T-helper 1 cell treated with Interleukin-12 subunit alpha and Interleukin-12 subunit beta and Interleukin-4 antibody, amounts not matched to agents 30 μg/mL and 1 μg/mL, for 36 hours (primary cell): ENCODE data around the gene PPM1A.

Source experiments
- H3K27ac Mint-ChIP-seq: one replicate; pipeline ENCODE4 v1.8.0; 2021; ENCODE audit warnings: mild to moderate bottlenecking, mixed read lengths
- H3K27me3 Mint-ChIP-seq: one replicate; pipeline ENCODE4 v1.8.0; 2021; ENCODE audit warnings: low read depth, mixed read lengths
- H3K36me3 Mint-ChIP-seq: one replicate; pipeline ENCODE4 v1.8.0; 2021; ENCODE audit warnings: low read depth, mixed read lengths
- H3K4me1 Mint-ChIP-seq: one replicate; pipeline ENCODE4 v1.8.0; 2021; ENCODE audit warnings: low read depth, mixed read lengths
- H3K4me3 Mint-ChIP-seq: one replicate; pipeline ENCODE4 v1.8.0; 2021; ENCODE audit warnings: mild to moderate bottlenecking, moderate library complexity, mixed read lengths
- H3K9me3 Mint-ChIP-seq: one replicate; pipeline ENCODE4 v1.8.0; 2021; ENCODE audit warnings: mixed read lengths

Gene PPM1A

GRCh38 chr14:60240139-60240856, 8.7 kb upstream of the PPM1A start:
- H3K27me3 Mint-ChIP-seq = peaks cover 8% of the 10 kb centered on the region
- no peak overlapping the region for H3K4me3 Mint-ChIP-seq
- peaks cover 2% of the 10 kb centered on the region for H3K4me1 Mint-ChIP-seq
- H3K9me3 Mint-ChIP-seq = no peaks in the 10 kb centered on the region
- H3K27ac Mint-ChIP-seq = no peak overlapping the region
- peaks cover 1% of the 10 kb centered on the region for H3K36me3 Mint-ChIP-seq

- no peak overlapping the region for H3K27ac Mint-ChIP-seq
- H3K27me3 Mint-ChIP-seq = peaks cover 8% of the 10 kb centered on the region
- H3K4me1 Mint-ChIP-seq = peaks cover 9% of the 10 kb centered on the region
- H3K4me3 Mint-ChIP-seq = no peak overlapping the region
- H3K9me3 Mint-ChIP-seq = no peaks in the 10 kb centered on the region
- peaks cover 1% of the 10 kb centered on the region for H3K36me3 Mint-ChIP-seq
Observed at GRCh38 chr14:60241091-60241490, 7.9 kb upstream of the PPM1A start.

GRCh38 chr14:60242429-60242828, 6.6 kb upstream of the PPM1A start:
- no peaks in the 10 kb centered on the region for H3K9me3 Mint-ChIP-seq
- H3K4me3 Mint-ChIP-seq = no peak overlapping the region
- H3K27ac Mint-ChIP-seq = no peak overlapping the region
- H3K4me1 Mint-ChIP-seq = peaks cover 11% of the 10 kb centered on the region
- peaks cover 1% of the 10 kb centered on the region for H3K36me3 Mint-ChIP-seq
- peaks cover 8% of the 10 kb centered on the region for H3K27me3 Mint-ChIP-seq

- Mint-ChIP-seq H3K4me1 (peaks cover 24% of the 10 kb centered on the region), H3K9me3 (no peaks in the 10 kb centered on the region), H3K27ac (peak overlapping the region; percentile 32), H3K4me3 (peak overlapping the region; percentile 0), H3K36me3 (peaks cover 4% of the 10 kb centered on the region), H3K27me3 (peaks cover 3% of the 10 kb centered on the region)
Observed at GRCh38 chr14:60245380-60246177, 3.4 kb upstream of the PPM1A start.

DNA sequence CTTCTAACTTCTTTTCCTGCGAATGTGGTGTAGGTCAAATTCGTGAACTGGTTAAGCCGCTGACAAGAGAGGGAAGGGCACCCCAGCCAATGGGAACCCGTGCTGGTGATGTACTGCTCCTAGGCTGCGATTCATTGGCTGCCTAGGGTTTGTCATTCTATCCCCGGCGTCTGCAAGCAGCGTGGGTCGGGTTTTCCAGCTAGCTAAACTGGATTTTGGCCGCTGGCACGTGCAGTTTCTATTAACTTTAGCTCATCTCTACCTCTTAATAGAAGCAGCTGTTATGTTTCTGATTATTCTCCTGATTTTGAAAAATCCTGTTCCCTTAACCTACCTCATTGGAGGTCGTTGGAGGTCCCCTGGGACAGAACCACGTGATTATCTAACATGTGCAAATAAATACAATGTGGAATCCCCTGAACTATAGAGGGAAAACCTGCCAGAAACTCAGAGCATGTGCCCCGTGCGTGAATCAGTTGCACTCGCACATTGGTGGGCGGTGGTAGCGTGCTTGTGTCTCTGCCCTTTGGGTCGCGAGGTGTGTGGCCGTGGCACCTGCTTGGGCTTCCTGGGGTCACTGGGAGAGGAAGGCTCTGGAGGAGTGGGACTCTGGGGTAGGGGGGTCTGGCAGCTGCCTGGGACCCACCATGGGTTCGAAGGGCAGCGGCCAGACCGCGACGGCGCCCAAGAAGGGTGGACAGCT, 876 bp upstream of the PPM1A start:
- Mint-ChIP-seq H3K27me3 (no peaks in the 10 kb centered on the region), H3K36me3 (peaks cover 6% of the 10 kb centered on the region), H3K4me1 (peaks cover 40% of the 10 kb centered on the region), H3K27ac (peak overlapping the region; percentile 99), H3K4me3 (peak overlapping the region; percentile 90), H3K9me3 (no peaks in the 10 kb centered on the region)

DNA sequence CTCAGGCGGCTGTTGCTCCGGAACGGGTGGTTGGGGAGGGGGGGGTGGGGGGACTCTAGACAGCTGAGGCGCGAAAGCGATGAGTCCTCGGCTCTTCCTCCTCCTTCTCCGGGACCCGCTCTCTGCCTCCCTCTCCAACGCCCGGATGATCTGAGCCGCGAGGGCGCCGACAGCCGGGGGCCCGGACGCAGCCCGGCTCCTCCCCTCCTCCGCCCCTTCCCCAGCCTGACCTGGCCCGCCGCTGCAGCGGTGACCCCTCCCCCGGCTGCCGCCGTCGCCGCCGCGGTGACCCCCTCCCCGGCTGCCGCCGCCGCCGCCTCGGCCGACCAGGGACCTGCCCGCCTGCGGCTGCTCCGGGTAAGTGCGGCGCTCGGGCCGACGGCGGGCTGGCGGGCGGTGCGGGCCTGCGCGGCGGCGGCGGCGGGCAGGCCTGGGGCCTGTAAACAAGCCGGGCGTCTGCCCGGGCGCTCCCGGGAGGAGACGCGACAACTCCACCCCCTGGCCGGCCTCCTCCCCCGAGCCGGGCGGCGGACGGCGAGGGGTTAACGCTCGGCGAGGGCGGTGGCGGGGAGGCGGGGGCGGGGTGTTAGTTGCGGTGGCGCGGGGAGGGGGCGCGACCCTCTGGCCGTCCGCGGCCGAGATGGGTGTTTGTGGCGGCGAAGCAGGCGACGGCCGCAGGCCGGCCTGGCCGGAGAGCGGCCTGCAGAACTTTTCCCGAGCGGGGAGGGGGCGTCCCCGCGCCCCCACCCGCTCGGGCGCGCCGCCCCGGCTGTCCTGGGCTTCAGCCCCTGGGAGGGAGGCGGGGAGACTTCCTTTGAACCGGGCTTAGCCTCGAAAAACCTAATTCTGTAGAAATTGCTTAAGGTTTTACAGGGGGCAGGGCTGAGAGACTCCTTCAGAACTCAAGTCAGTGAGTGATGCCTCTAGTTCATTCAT, 568 bp downstream of the PPM1A start:
- H3K27me3 Mint-ChIP-seq = no peaks in the 10 kb centered on the region
- H3K27ac Mint-ChIP-seq = peak overlapping the region; percentile 67
- peaks cover 6% of the 10 kb centered on the region for H3K36me3 Mint-ChIP-seq
- peak overlapping the region; percentile 84 for H3K4me3 Mint-ChIP-seq
- peaks cover 44% of the 10 kb centered on the region for H3K4me1 Mint-ChIP-seq
- H3K9me3 Mint-ChIP-seq = no peaks in the 10 kb centered on the region

- Mint-ChIP-seq H3K9me3 (no peaks in the 10 kb centered on the region), H3K36me3 (peaks cover 5% of the 10 kb centered on the region), H3K27ac (peak overlapping the region; percentile 52), H3K4me1 (peaks cover 44% of the 10 kb centered on the region), H3K4me3 (peak overlapping the region; percentile 84), H3K27me3 (no peaks in the 10 kb centered on the region)
Observed at GRCh38 chr14:60250257-60251035, 1.4 kb downstream of the PPM1A start.

- Mint-ChIP-seq H3K4me3 (peak overlapping the region; percentile 6), H3K27me3 (no peaks in the 10 kb centered on the region), H3K4me1 (peaks cover 41% of the 10 kb centered on the region), H3K36me3 (peaks cover 5% of the 10 kb centered on the region), H3K9me3 (no peaks in the 10 kb centered on the region), H3K27ac (no peak overlapping the region)
Observed at GRCh38 chr14:60251877-60252276, 2.9 kb downstream of the PPM1A start.

DNA sequence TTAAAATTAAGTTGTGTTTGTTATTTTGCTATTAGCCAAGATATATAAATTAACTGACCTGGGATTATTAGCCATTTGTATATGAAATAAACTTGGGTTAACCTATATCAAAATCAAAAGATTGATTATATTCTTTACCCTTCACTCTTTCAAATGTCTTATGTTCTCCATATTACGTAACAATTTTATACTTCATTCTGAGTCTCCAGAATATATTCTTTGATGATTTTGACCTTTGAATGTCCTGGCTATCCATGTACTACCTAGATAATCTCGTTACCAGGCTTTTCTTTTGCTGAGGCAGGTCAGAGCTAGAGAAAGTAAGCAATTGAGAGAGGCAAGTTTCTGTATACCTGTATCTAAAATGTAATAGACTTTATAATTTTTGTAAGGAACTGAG, 3.6 kb downstream of the PPM1A start:
- Mint-ChIP-seq H3K27me3 (no peaks in the 10 kb centered on the region), H3K4me1 (peaks cover 38% of the 10 kb centered on the region), H3K27ac (no peak overlapping the region), H3K4me3 (no peak overlapping the region), H3K36me3 (peaks cover 5% of the 10 kb centered on the region), H3K9me3 (no peaks in the 10 kb centered on the region)

- no peaks in the 10 kb centered on the region for H3K27me3 Mint-ChIP-seq
- H3K36me3 Mint-ChIP-seq = peaks cover 5% of the 10 kb centered on the region
- H3K4me3 Mint-ChIP-seq = no peak overlapping the region
- no peak overlapping the region for H3K27ac Mint-ChIP-seq
- peaks cover 31% of the 10 kb centered on the region for H3K4me1 Mint-ChIP-seq
- no peaks in the 10 kb centered on the region for H3K9me3 Mint-ChIP-seq
Observed at GRCh38 chr14:60253649-60254048, 4.6 kb downstream of the PPM1A start.

GRCh38 chr14:60254176-60254575, 5.2 kb downstream of the PPM1A start:
- no peaks in the 10 kb centered on the region for H3K9me3 Mint-ChIP-seq
- H3K4me3 Mint-ChIP-seq = no peak overlapping the region
- H3K4me1 Mint-ChIP-seq = peaks cover 31% of the 10 kb centered on the region
- no peaks in the 10 kb centered on the region for H3K27me3 Mint-ChIP-seq
- no peak overlapping the region for H3K27ac Mint-ChIP-seq
- peaks cover 5% of the 10 kb centered on the region for H3K36me3 Mint-ChIP-seq

DNA sequence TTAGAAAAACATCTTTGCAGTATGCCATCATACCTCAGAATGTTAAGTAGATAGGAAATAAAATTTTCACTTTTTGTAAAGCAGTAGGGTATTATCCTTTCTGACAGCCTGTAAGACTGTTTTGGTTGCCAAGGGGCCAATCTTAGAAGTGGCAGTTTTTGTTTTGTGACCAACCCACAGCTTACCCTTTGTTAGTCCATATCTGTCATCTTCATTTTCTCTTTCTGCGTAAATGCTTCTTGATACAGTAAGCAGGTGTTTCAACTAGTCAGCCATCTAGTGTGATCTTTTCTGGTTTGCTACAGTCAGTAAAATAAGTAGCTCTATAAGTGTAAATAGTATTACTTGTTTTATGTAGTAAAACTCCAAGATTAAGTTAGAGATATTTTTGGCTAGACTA, 8.8 kb downstream of the PPM1A start:
- Mint-ChIP-seq H3K36me3 (peaks cover 3% of the 10 kb centered on the region), H3K9me3 (no peaks in the 10 kb centered on the region), H3K4me1 (peaks cover 10% of the 10 kb centered on the region), H3K27ac (no peak overlapping the region), H3K4me3 (no peak overlapping the region), H3K27me3 (no peaks in the 10 kb centered on the region)

DNA sequence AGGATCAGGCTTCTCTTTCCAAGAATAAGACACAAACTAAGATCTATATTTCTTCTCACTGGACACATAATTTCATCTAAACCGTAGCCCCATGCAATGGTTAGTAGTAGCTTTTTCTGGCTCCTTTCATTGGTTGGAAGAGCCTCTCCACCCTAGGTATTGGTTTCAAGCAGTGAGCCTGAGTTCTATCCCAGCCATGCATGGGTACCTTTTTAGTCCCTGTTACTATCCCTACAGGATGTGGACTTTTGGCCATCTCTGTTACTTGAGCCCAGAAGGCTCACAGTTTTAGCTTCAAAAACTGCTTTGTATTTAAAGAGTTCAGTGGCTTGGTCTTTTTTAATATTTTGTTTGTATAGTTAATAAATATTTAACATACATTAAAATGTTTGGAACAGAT, 16.1 kb downstream of the PPM1A start:
- H3K9me3 Mint-ChIP-seq = peaks cover 6% of the 10 kb centered on the region
- no peak overlapping the region for H3K4me3 Mint-ChIP-seq
- no peaks in the 10 kb centered on the region for H3K27me3 Mint-ChIP-seq
- H3K4me1 Mint-ChIP-seq = peaks cover 2% of the 10 kb centered on the region
- H3K27ac Mint-ChIP-seq = no peak overlapping the region
- peaks cover 12% of the 10 kb centered on the region for H3K36me3 Mint-ChIP-seq
